Eye (tissue), 1 donor: ENCODE results near the gene HOXB1.

ENCODE experiments used
- DNase-seq: peaks from one replicate; pipeline ENCODE4 v3.0.0-alpha.2; 2015

HOXB1 gene

DNA sequence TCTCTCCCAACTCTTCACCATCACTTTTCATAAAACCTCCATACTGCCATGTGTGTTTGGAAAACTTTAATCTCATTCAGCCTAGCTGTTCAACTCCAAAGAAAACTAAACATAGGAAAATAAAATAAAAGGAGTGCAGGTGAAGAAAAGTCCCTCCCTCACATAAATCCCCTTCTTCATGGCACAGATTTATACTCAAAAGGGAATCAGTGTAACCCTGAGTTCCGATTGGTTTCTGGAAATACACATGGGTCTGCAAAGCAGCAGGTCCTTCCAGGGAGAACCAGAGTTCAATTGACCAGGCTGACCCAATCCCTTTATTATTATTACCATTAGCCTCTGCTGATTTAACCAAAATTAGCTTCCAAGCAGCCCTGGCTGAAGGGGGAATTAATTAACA is 23.0 kb upstream of the HOXB1 start:
- DNase-seq, result peak; percentile 39

DNA sequence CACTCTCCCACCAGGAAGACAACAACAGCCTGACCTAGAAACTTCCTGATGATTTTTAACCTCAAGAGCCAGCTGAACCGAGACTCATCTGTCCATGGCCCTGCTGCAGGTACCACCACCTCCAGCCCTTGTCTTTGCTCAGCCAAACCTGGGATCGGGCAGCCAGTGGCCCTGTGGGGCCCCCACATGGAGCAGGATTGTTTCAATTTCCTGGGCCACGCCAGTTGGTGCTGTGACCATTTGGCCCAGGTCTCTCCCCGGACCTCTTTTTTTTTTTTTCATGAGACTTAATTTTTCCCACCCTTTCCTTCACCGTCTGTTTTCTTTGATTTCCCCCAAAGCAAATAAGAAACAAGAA is 22.4 kb upstream of the HOXB1 start:
- DNase-seq, result peak; percentile 18

DNA sequence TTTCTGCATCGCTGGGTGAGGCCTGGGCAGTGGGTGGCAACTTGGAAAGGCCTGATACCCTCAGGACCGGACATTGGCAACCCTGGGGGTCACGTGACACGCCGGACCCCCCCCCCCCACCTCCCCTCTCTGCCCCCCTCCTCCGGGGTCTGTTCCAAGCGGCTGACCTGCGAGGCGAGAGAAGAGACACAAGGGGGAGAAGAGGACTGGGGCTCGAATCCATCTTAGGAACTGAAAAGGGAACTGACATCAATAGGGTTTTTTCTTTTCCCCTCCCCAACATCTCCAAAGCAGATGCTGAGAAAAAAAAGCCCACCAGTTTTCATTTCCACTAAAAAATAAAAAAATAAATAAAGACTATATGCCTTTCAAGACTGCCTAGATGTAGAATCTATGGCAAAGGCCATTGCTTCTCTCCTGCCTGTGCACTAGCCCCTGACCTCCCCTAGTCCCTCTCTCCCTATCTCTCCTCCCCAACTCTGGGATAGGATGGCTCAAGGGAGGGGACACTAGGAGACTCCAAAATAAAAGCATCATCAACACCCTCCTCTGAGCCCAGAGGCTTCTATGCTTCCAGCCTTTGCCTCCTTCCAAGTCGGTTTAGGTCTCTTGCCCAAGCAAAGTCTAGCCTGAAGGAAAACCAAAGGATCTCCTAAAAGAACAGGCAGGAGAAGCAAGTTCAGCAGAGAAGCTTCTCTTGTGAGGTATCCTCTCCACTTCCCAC is 21.8 kb upstream of the HOXB1 start:
- DNase-seq, result peak; percentile 35

DNA sequence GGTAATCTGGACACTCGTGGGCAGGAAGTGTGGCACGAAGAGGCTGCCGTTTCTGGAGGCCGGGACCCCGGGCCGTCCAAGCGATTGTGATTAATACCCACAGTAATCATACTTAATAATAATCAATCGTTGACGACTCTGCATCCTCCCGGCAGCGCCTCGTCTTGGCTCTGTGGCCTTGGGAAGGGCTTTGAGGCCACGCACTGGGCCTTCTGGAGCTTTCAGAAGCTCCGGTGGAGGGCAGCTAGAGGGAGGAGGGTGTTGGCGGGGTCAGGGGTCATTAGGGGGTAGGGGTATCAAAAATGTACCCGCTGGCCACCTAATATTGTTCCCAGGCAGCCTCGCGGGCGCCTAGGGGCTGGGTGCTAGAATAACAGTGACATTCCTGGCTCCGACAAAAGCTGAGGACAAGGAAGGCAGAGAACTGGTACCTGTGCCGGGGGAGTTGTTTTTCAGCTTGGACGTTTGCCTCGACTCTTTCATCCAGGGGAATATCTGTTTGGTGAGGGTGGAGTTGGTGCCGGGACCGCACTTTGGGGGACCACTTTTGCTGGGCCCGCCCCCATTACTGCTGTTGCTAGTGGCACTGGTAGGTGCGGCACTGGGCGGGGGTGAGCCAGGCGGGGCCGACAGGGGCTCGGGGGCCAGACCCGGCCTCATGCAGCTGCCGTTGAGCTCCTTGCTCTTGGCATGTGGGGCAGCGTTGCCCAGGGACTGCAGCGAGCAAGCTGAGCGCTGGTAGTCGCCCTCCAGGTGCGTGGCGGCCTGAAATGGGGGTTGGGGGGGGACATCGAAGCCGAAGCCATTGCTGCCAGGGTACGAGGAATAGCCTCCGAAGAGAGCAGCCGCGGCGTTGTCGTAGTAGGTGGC is 21.0 kb upstream of the HOXB1 start:
- no peak for DNase-seq

DNA sequence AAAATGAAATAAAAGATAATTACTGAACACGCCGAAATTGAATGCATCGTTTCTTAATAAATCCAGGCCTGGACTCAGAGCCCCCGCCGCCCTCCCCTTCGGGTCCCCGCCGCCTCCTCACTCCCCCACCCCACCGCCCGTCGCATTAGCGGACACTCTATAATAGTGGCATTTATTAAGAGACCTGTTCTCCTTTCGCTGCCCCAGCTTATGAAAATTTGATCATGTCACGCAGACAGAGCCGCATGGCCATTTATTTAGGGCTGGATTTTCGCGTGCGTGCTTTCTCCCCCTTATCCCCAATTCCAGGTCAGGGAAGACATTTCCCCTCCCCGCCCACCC is 20.4 kb upstream of the HOXB1 start:
- peak; percentile 23 for DNase-seq

DNA sequence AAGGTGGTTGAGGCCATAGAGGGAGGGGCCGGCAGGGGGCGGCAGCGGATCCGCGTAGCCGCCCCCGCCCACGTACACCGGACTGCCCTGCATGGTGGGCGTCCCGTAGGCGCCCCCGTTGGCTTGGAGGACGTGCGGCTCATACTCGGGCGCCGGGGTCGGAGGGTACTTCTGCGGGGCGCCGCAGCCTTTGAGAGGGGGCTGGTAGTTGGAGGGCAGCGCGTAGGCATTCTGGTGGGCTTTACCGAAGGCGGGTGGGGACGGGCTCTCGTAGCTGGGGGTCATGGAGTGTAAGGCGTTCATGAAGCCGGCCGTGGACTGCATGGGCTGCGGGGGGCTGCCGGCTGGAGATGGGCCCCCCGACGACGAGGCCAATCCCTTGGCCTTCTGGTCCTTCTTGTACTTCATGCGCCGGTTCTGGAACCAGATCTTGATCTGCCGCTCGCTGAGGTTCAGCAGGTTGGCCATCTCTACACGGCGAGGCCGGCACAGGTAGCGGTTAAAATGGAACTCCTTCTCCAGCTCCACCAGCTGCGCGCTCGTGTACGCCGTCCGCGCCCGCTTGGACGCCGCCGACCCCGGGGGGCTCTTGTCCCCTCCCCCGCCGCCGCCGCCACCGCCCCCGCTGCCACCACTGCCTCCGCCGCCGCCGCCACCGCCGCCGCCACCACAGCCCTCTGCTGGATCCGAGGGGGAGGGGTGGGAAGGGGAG is 19.8 kb upstream of the HOXB1 start:
- no peak for DNase-seq

DNA sequence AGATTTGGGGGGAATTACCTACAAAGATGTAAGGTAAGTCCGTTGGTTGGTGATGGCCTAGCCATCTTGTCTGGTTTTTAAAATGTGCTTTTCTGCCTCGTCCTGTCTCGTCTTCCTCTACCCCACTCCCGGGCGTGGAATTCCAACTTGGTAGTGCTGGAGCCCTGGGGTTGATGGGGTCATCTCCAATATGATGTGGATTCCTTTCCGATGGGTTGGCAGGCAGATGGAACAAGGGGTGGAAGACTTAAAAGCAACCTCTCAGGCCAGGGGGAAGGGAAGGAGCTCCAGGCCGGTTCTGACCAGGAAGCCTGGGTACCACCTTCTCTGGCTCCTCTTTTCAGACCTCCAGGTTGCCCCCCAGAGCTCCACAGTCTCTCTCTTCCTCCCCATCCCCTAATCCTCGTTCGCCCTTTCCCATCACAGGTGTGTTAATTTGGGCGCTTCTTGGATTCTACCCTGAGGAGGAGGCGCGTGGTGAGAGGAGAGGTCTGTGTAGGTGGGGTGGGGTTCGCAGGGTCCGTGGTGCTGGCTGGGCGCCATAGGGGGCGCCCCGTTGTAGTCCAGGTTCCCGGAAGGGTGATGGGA is 19.2 kb upstream of the HOXB1 start:
- no peak for DNase-seq

DNA sequence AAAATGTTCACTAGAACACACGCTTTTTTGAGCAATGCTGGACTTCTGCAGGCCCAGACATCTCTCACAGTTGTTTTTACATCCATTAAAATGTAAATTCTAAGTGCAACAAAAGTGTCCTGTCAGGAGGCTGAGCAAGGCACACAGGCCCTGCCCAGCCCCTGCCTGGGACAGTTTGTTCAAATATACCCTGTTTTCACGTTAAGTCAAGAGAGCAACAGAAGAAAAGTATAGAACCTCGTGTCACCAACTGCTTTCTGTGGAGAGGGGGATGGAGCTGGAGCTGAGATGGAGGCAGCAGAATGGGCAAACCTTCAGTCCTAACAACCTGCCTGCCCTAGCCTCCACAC is 18.4 kb upstream of the HOXB1 start:
- peak; percentile 28 for DNase-seq

DNA sequence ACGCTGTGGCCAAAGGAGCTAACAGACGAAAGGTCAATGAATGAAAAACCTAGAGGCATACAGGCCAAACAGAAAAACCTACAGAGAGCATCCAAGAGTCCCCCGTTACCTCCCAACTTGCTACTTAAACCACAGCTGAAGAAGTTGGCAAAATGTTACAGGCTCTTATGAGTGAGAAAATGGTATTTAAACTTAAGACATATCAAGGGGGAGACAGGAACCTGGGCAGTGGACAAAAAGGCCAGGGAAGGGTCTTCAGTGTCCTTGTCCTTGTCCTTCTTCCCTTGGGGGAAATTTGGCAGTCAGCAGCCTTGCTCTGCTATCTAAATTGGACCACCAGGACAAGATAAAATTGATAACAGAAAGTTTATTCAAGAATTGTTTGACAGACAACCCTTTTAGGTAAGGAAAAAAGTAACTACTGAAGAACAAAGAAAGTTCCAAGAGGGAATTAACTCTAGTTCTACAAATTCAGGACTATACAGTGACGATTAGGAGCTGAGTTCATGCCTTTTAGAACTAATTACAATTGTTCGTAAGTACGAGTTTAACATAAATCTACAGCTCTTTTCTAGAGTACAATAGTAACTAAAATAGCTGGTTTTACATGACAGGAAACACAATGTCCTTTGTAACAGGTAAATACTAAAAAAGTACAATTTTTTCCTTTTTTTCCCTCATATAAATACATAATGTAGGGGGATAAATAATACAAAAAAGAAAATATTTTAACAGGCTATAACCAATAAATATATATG is 17.9 kb upstream of the HOXB1 start:
- peak; percentile 45 for DNase-seq

DNA sequence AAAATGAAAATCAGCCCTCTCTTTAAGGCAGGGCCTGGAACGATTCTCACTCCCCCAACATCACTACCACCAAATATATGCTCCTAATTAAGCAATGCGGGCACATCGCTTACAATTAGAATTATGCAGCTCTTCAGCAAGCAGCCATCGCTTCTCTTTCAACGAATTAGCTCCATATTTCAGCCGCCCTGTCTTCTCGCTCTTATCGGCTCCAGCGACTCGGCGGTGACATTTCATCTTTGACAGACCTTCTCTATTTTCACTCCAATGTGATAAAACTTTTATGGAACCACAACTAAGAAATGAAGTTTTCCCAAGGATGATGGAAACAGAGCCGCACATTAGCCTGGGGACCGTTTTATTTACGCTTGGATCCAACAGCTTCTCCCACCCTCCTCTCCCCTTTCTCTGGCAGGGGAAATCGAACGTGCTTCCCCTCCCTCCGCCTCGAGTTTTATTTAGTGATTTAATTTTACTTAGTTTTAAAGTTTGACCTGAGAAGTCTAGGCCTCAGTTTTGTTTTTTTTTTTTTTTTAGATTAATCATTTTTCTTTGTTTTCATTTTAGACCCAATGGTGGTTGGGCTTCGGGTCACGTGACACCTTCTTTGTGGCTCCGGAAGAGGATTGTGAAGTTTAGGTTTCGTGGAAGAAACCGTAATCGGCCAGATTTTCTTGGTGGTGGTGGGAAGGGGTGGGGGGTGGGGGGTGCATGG is 17.2 kb upstream of the HOXB1 start:
- DNase-seq, result peak; percentile 48

DNA sequence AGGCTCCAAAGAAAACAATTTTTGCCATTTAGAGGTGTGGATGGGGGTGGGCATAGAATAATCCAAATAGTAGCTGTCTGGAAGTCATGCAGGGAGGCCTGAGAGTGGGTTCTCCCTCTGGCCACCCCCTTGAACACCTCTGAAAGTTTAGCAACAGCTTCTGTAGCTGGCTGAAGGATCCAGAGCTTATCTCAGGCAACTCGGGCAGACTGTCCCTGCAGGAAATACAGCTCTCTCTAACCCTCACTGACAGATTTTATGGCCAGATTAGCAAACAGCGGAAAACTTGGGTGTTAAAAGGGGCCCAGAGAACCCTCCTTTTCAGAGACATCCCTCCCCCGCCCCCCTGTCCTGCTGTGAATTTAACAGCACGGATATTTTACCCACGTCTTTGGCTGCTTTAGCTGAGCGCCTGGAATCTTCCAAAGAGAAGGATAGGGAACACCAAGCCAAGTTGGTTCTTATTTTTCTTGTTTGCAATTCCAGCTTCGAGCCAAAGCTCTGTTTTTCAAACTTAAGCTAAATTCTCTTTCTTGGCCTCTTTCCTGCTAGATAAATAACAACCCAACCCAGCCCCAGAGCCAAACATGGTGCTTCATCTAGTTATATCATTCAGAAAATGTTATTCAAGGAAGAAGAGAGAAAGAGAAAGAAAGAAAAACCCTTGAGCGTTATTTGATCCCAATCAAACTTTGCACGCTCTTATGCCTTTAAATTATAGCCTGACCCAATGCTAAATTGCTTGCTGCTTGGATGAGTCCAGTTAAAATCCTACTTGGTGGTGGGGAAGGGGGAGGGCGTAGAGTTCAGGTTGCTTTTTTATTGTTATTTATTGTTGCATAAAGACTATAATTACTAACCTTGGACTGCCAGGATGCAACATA is 16.4 kb upstream of the HOXB1 start:
- DNase-seq, result peak; percentile 53

DNA sequence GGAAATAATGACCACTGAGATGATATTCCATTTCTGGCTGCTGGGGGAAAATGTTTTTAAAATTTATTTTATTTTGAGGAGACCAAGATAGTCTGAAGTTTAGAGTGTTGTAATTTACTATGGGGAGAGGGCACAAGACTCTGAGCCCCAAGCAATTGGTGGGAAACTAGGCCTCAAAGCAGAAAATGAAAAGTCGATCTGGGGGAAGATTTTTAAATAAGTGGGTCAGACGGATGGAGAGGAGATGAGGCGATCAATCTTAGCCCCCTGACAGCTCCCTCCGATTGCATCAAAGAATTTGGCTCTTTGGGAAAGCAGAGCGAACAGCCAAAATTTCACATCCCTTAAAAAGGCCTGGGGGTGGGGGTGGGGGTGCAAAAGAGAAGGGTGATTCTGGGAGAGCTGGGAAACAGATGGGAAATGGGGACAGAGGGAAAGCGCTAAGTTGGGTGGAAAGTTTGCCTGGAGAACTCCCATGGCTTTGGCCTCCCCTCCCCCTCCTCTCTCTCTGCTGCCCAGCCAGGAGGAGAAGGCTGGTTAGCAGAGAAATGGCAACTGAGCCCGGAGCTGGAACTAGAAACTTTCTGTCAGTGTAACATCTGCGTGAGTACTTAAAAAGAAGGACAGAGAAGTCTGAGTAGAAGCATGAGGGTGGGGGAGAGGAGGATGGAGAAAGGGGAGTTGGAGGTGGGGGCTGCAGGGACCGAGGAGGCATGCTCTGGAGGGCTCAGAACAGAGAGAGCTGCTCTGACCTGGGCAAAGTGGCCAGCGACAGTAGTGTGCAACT is 15.5 kb upstream of the HOXB1 start:
- peak; percentile 38 for DNase-seq

DNA sequence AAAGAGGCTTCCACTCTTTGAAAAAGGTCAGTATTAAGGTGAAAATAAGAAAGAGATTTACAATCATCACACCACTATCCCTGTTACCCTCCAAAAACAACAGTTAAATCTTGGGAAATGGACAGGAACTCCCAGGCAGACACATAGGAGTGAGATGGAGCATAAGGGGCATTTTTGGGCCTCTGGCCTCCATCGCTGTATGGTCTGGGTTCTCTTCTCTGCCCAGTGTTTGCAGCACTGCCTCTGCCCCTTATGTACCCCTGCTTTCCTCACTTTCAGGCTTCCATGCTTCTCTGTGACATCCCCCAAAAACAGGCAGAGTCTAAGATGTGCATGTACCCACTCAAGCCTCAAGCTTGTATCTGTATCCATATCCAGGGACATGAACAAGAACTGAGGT is 14.7 kb upstream of the HOXB1 start:
- peak; percentile 21 for DNase-seq

DNA sequence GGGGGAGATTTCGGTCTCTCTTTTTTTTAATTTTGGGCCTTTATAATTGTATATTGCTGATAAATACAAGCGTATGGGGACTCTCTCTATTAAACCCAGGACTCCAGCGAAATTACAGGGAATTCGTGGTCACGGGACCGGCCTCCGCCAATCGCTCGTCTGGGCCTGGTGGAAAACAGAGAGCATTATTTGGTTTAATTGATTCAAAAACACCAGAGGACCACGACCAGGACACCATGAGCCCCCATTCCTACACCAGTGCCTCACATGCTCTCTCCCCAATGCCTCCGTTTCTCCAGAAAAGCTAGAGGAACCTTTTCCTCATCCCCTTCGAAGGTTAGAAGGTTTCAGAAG is 14.2 kb upstream of the HOXB1 start, which contains the start of gene HOXB2:
HOXB2 (minus strand) TSS at position 88 of the 354 bp plus-strand sequence. CDS start 198 bp downstream, outside the sequence.
- peak; percentile 20 for DNase-seq

DNA sequence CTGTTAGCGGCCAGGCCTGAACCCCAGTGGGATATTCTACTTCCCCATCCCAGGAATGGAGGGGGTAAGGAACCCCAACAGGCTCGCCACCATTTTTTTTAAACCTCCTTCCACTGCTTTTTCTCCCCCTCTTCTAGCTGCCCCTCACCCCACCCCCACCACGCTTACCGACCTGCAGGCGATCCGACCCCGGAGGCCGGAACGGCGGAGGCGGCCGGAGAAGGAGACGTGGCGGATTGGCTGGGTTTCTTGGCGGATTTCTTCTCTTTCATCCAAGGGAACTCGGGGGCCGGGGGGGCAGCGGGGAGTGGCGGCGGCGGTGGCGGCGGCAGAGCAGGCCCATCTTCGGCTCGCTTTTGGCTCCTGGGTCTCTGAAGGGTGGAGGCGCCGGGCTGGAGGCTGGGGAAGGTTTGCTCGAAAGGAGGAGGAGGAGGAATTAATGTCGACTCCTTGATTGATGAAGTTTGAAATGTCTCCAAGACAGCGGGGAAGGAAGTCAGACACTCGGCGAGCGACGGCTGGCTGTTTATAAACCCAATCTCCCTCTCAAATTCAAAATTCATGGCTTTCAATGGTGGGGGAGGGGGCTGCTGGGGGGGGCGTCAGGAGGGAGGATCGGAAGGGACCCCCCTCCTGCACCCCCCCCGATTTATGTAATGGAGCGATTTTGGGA is 13.7 kb upstream of the HOXB1 start:
- DNase-seq, result peak; percentile 58

DNA sequence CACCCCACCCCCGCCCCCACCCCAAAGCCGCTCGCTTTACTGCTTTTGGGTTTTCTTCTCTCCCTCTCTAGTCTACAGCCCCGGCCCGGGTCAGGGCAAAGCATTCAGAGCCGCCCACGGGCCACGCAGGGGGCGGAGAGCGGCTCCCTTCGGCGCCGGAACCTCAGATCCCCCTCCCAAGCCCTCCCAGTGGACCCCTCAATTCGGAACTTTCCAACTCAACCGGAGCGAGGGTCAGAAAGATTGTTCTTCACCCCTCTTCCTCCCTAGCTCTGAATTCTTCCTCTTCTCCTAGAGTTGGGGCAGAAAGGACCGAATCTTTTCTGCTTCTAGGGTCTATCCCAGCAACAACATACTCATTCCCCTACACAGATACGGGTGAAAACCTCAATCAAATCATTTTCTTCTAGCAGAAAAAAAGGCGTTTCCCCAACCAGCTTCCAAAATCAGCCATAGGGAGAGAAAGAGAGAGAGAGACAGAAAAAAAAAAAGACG is 13.1 kb upstream of the HOXB1 start:
- no peak for DNase-seq

DNA sequence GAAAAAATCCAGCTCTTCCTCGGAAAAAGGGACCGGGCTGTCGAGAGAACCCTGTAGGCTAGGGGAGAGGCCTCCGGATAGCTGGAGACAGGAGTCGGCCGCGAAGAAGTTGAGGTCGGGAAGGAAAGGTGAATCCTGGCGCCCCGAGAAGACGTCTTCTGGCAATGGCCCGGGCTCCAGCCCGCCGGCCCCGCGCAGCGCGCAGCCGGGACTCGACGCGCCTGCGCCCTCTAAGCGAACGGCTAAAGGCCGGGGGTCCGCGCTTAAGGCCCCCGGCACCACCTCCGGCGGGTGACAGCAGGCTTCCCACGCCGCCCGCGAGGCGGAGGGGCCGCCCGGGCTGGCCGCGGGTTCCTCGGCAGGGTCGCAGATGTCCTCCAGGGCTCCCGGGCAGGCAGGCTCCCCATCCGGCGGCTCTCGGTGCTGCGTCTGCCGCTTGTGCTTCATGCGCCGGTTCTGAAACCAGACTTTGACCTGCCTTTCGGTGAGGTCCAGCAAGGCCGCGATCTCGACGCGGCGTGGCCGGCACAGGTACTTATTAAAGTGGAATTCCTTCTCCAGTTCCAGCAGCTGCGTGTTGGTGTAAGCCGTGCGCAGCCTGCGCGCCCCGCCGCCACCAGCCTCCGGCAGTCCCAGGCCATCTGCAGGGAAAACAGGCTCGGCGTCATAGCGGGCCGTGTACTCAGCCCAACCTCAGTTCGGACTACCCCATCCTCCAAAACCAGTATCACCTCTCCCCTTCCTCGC is 12.5 kb upstream of the HOXB1 start:
- peak; percentile 77 for DNase-seq

DNA sequence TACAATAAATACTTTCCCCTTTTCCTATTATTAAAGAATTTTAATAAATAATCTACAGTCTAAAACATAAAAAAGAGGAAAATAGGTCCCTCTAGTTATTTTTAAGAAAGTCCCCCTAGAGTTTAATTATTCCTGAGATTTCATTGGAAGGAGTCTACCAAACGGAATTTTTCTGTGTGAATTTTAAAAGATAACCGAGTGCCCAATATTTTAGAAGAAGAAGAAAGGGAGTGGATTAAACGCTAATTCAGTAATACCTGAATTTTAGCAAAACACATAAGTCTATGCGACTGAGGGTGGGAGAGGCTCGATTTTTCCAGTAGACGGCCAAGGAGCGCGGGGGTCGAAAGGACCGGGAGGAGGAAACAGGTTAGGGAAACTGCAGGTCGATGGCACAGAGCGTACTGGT is 11.9 kb upstream of the HOXB1 start:
- DNase-seq, result no peak
